Left lung (tissue), 10 donors: Measurements from ENCODE around the gene SLC25A36. TPM values are rescaled to one million over a fixed set of nuclear protein-coding genes. Genes with fewer than 3 reads are reported as not detected.
"Not testable (repeated sequence)": the region's sequence is repeated elsewhere in the genome, so short reads cannot be mapped to it uniquely, and the experiment has no call there.

Source experiments
- ATAC-seq: fragments of 200-7000 bp; cut with Tn5 transposase; one replicate; pipeline ENCODE4 v1.9.1; 2020; ENCODE audit warnings: moderate library complexity
- DNase-seq, 4 donors: peaks; one replicate each; pipeline ENCODE4 v3.0.0-alpha.2; 2013 to 2020
- H3K27ac ChIP-seq, 2 donors: fragments of 200-600 bp; sonication (generic) in 1 of 2; one replicate each; pipeline versions ENCODE4 v1.5.0 to v1.8.0; 2020 to 2021
- H3K27me3 ChIP-seq, 2 donors: fragments of 200-600 bp; sonication (generic) in 1 of 2; one replicate each; pipeline versions ENCODE4 v1.5.0 to v1.8.0; 2020 to 2021
- H3K36me3 ChIP-seq, 2 donors: fragments of 200-600 bp; sonication (generic) in 1 of 2; one replicate each; pipeline versions ENCODE4 v1.5.0 to v1.8.0; 2020 to 2021
- H3K4me1 ChIP-seq, 2 donors: fragments of 200-600 bp; one replicate each; pipeline ENCODE4 v1.8.0; 2021
- H3K4me3 ChIP-seq, 2 donors: fragments of 200-600 bp; sonication (generic) in 1 of 2; one replicate each; pipeline versions ENCODE4 v1.5.0 to v1.8.0; 2020 to 2021; ENCODE audit warnings: mild to moderate bottlenecking in 1 of 2
- H3K9me3 ChIP-seq, 2 donors: fragments of 200-600 bp; sonication (generic) in 1 of 2; one replicate each; pipeline versions ENCODE4 v1.5.0 to v1.8.0; 2020 to 2021
- CTCF ChIP-seq, 2 donors: fragments of 200-600 bp; sonication (generic) in 1 of 2; IDR thresholded peaks; one replicate each; pipeline versions ENCODE4 v1.5.0 to v1.8.0; 2021; ENCODE audit warnings: antibody characterized with exemption in 2 of 2
- intact Hi-C, 2 donors: fragments of 100-400 bp; cut with DNase I; formaldehyde crosslinking; loops; one replicate each; pipeline versions ENCODE4 v1.11.2 to v1.14.2; 2022
- polyA plus RNA-seq, 6 donors: library from polyadenylated mRNA; unstranded; fragments of 120-200 nt; gene quantifications; one replicate each; pipeline ENCODE4 v1.2.1, GENCODE V29; 2013; ENCODE audit not compliant: insufficient read length in 6 of 6
- total RNA-seq, 2 donors: library from RNA; stranded (reverse); fragmentation: NEBNext Ultra II Directional; extraction: Animal tissue kit (Norgen Biotek cat#: 25700); gene quantifications; one replicate each; pipeline ENCODE4 v1.2.1, GENCODE V29; 2021
- donor health status: DM: no; HTN: yes; CAD: no.
- donor health status: DM: no; HTN: no; CAD: no.

SLC25A36 gene
- total and polyA plus RNA-seq, 8 donors: 53.3 to 215 (median 174) TPM

- Histone ChIP-seq H3K4me1 (no peaks in the 10 kb centered on the region), H3K27me3 (no peaks in the 10 kb centered on the region), H3K4me3 (no peak overlapping the region), H3K9me3 (no peaks in the 10 kb centered on the region), H3K36me3 (peaks cover 0 to 21% of the 10 kb centered on the region in 2 donors), H3K27ac (no peak overlapping the region)
- ATAC-seq (no peak), DNase-seq (no peak)
- no peak for TF ChIP-seq CTCF (IDR thresholded peaks at IDR 0.05)
- intact Hi-C loops: no loop called here
Measured at GRCh38 chr3:140980663-140981062, 39.0 kb downstream of the SLC25A36 start.

GRCh38 chr3:140987792-140988191 lies 46.2 kb downstream of the SLC25A36 start:
- H3K36me3 ChIP-seq, H3K27ac ChIP-seq, intact Hi-C loops, H3K9me3 ChIP-seq, H3K27me3 ChIP-seq, H3K4me3 ChIP-seq, ATAC-seq, DNase-seq, H3K4me1 ChIP-seq: not testable (repeated sequence)

GRCh38 chr3:140994316-140994715 lies 52.7 kb downstream of the SLC25A36 start:
- H3K4me3 ChIP-seq: no peak overlapping the region
- intact Hi-C loops: no loop called here
- no peaks in the 10 kb centered on the region for H3K9me3 ChIP-seq
- H3K4me1 ChIP-seq: no peaks in the 10 kb centered on the region
- TF ChIP-seq CTCF (IDR thresholded peaks at IDR 0.05): no peak
- H3K27ac ChIP-seq: no peak overlapping the region
- no peak for ATAC-seq
- DNase-seq: no peak
- no peaks in the 10 kb centered on the region for H3K27me3 ChIP-seq
- no peaks in the 10 kb centered on the region for H3K36me3 ChIP-seq

GRCh38 chr3:140994861-140995260 lies 53.2 kb downstream of the SLC25A36 start:
- H3K27me3 ChIP-seq, intact Hi-C loops, ATAC-seq: not testable (repeated sequence)

GRCh38 chr3:140995881-140996280 lies 54.2 kb downstream of the SLC25A36 start:
- ATAC-seq (no peak), DNase-seq (no peak)
- H3K9me3 ChIP-seq: no peaks in the 10 kb centered on the region
- H3K27ac ChIP-seq: no peak overlapping the region
- intact Hi-C loops: no loop called here
- H3K4me1 ChIP-seq: no peaks in the 10 kb centered on the region
- H3K36me3 ChIP-seq: no peaks in the 10 kb centered on the region
- TF ChIP-seq CTCF (IDR thresholded peaks at IDR 0.05): no peak
- H3K4me3 ChIP-seq: no peak overlapping the region
- no peaks in the 10 kb centered on the region for H3K27me3 ChIP-seq

More at GRCh38 chr3:140994861-140995260, 53.2 kb downstream of the SLC25A36 start:
- H3K9me3 ChIP-seq, DNase-seq, H3K36me3 ChIP-seq, H3K27ac ChIP-seq, H3K4me3 ChIP-seq, H3K4me1 ChIP-seq: not testable (repeated sequence)

- DNase-seq (peak in 3 of 4 donors; percentile 51 to 76 (median 61)), ATAC-seq (peak; percentile 98)
- intact Hi-C loops: loop anchor here in 1 of 2 donors (5.0 kb wide), 1 partner anchor 192 kb away; no protein-coding TSS in a partner anchor
- TF ChIP-seq CTCF (IDR thresholded peaks at IDR 0.05): peak; percentile 56 to 65
- H3K4me3 ChIP-seq: no peak overlapping the region
- H3K27me3 ChIP-seq: no peaks in the 10 kb centered on the region
- H3K27ac ChIP-seq: no peak overlapping the region
- no peaks in the 10 kb centered on the region for H3K36me3 ChIP-seq
- H3K4me1 ChIP-seq: no peaks in the 10 kb centered on the region
- no peaks in the 10 kb centered on the region for H3K9me3 ChIP-seq
Measured at GRCh38 chr3:141000027-141000663, 58.5 kb downstream of the SLC25A36 start.
